NT2/D1 (cell line): Measurements from ENCODE around the gene LTB4R.

ENCODE experiments used
- DNase-seq: peaks from one replicate; pipeline ENCODE4 v3.0.0-alpha.2; 2011; ENCODE audit warnings: low read depth, low spot score
- H3K27me3 ChIP-seq: 2 replicates; pipeline ENCODE4 v1.6.0; 2011; ENCODE audit warnings: mild to moderate bottlenecking; ENCODE audit not compliant: insufficient read length, insufficient read depth
- H3K36me3 ChIP-seq: 2 replicates; pipeline ENCODE4 v1.6.1; 2011; ENCODE audit warnings: mild to moderate bottlenecking, low read length, mixed read lengths; ENCODE audit not compliant: insufficient read depth, insufficient read length
- H3K4me1 ChIP-seq: 2 replicates; pipeline ENCODE4 v1.5.1; 2011; ENCODE audit not compliant: insufficient read depth, insufficient read length
- H3K4me3 ChIP-seq: 2 replicates; pipeline ENCODE4 v1.5.1; 2011; ENCODE audit warnings: low read depth; ENCODE audit not compliant: insufficient read length
- H3K9ac ChIP-seq: 2 replicates; pipeline ENCODE4 v1.6.0; 2011; ENCODE audit warnings: low read depth; ENCODE audit not compliant: insufficient read length
- H3K9me3 ChIP-seq: 2 replicates; pipeline ENCODE4 v1.5.1; 2011; ENCODE audit warnings: mild to moderate bottlenecking, low read length; ENCODE audit not compliant: insufficient read depth
- SUZ12 ChIP-seq: IDR thresholded peaks from 2 replicates; pipeline ENCODE4 v1.6.1; 2011; ENCODE audit not compliant: insufficient read length, insufficient read depth; ENCODE audit errors: extremely low read depth
- YY1 ChIP-seq: IDR thresholded peaks from 2 replicates; pipeline ENCODE4 v1.6.1; 2011; ENCODE audit not compliant: insufficient read length, insufficient read depth
- ZNF274 ChIP-seq: IDR thresholded peaks from 2 replicates; pipeline ENCODE4 v1.6.1; 2011; ENCODE audit warnings: mild to moderate bottlenecking, low read depth, low read length

Gene LTB4R

DNA sequence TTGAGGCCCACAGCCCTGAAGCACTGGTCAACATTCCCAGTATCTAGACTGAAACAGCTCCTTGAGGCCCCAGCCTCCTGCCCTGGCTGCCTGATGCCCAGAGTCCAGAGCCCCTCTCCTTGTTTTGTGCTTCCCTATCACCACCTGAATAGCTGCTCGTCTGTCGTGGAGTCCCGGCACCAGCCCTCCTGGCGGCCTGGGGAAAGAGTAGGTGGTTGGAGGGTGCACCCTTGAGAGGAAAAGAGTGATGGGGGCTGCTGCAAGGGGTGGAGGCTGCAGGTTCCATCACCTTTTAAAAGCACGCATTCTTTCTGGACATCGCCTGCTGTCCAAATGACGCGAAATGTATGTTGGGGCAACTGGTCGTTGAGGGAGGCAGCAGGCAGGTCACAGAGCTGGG lies 43.1 kb upstream of the LTB4R start:
- Histone ChIP-seq H3K9me3 (no peaks in the 10 kb centered on the region), H3K9ac (no peak overlapping the region), H3K36me3 (peaks cover 41% of the 10 kb centered on the region), H3K4me3 (no peak overlapping the region), H3K27me3 (no peaks in the 10 kb centered on the region), H3K4me1 (peaks cover 5% of the 10 kb centered on the region)
- DNase-seq = no peak
- no peak for TF ChIP-seq YY1
- no peak for TF ChIP-seq SUZ12
- TF ChIP-seq ZNF274 = no peak

DNA sequence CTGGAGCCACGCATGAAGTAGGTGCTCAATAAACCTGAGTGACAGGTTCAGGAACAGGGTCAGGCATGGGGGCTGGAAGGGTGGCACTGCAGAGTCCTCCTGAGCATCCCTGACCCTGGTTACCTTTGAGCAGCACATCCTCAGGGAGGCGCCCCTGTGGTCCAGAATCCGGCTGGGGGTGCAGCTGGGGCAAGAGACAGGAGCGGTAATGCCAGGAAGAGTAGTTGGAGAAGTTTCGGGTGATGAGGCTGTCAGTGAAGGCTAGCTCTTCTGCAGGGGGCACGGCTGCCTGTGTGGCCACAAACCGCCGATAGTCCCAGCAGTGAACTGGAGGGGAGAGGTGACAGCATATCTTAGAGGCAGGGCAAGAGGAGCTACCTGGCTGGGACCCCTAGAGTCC lies 41.9 kb upstream of the LTB4R start:
- H3K9ac ChIP-seq = no peak overlapping the region
- no peak overlapping the region for H3K4me3 ChIP-seq
- no peak for DNase-seq
- TF ChIP-seq ZNF274 (no peak), SUZ12 (no peak), YY1 (no peak)
- H3K27me3 ChIP-seq = no peaks in the 10 kb centered on the region
- H3K9me3 ChIP-seq = no peaks in the 10 kb centered on the region
- H3K4me1 ChIP-seq = peaks cover under 1% of the 10 kb centered on the region
- peaks cover 45% of the 10 kb centered on the region for H3K36me3 ChIP-seq

DNA sequence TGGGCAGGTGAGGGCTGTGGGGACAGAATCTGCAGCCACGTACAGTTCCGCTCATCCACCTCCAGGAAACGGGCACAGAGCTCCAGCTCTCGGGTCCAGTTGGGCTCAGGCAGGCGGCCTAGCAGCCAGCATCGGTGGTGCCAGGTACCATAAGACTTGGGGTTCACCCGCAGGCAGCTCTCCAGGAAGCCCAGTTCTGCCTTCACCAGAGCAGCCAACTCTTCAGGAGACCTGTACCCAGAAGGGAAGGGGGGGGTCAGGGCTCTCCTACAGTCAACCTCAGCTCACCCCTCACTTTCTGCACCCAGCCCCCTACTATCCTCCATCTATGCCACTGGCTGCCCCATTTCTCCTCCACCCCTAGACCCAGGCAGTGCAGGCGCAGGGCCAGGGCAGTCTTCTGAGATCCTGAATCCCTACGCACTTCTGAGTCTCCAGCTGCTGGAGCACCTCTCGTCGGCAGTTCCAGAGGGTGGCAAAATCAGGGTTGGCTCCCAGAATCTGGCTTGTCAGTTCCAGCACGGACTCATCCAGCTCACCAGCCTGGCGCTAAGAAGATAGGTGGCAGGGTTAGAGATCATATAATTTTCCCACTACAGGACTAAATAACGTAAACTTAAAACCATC lies 41.3 kb upstream of the LTB4R start:
- Histone ChIP-seq H3K27me3 (no peaks in the 10 kb centered on the region), H3K36me3 (peaks cover 45% of the 10 kb centered on the region), H3K9me3 (no peaks in the 10 kb centered on the region), H3K4me3 (peak overlapping the region; percentile 81), H3K4me1 (no peaks in the 10 kb centered on the region), H3K9ac (peak overlapping the region; percentile 42)
- no peak for TF ChIP-seq ZNF274
- TF ChIP-seq YY1 = no peak
- no peak for TF ChIP-seq SUZ12
- no peak for DNase-seq

DNA sequence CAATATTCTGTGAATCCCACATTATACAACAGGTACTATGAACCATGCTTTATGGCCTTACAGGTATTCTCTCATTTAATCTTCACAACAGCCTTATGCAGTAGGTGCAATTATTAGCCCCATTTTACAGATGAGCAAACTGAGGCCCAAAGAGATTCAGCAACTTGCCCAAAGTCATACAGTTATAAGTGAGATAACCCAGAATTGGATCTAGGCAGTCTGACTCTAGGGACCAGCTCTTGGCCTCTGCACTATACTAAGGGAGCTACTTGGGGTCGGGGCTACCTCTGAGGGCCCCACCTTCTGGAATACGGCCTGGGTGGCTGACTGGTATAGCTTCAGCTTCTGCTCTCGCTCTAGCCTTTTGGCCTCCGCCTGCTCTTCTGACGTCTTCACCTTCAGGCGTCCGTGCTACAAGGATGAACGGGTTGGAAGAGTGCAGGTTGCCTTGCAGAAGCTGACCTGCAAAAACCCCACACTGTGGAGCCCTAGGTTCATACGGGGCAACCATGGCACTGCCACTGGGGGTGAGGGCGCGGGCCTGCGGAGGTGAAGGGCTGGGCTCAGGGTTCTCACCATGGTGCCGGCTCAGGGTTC lies 40.7 kb upstream of the LTB4R start:
- no peak for DNase-seq
- TF ChIP-seq YY1 (no peak), ZNF274 (no peak), SUZ12 (no peak)
- H3K9ac ChIP-seq = peak overlapping the region; percentile 87
- peaks cover 40% of the 10 kb centered on the region for H3K36me3 ChIP-seq
- no peaks in the 10 kb centered on the region for H3K9me3 ChIP-seq
- H3K4me3 ChIP-seq = peak overlapping the region; percentile 81
- H3K27me3 ChIP-seq = no peaks in the 10 kb centered on the region
- H3K4me1 ChIP-seq = no peaks in the 10 kb centered on the region

DNA sequence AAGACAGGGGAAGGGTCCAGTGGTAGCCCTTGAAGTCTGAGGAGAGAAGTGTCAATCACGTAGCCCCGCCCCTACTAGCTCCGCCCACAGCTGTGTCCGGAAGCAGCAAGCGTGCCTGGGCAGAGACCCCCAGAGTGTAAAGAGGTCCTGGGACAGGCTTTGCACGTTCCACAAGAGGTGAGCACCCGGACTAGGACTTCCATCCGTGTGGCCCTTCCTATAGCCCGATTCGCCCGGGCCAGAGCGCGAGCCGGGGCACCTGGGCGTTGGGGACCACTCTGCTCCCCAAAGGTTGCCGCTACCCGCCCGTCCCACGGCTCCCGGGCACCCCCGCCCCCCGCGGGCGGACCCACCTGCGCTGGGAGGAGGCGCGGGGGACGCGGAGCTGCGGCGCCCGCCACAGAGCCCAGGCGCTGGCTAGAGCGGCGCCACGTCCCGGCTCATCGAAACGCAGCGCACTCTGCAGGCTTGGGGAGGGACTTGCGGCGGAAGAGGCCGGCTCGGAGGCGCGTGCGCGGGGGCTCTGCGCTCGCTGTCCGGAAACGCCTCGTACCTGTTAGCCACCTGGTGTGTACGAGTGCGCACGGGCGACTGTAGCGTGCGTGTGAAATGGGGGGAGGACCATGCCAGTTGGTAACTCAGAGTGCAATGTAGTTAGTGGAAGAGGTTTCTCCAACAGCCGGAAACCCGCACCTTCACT lies 40.0 kb upstream of the LTB4R start, which contains the start of gene RABGGTA:
Gene RABGGTA (minus strand): TSS at position 464 of the 700 bp plus-strand sequence. CDS start 482 bp downstream, outside the sequence.
- Histone ChIP-seq H3K4me3 (peak within 1 kb of the TSS; percentile 81), H3K27me3 (no peaks in the 10 kb centered on the region), H3K36me3 (peaks cover 37% of the 10 kb centered on the region), H3K4me1 (no peaks in the 10 kb centered on the region), H3K9me3 (no peaks in the 10 kb centered on the region), H3K9ac (peak within 1 kb of the TSS; percentile 87)
- peak; percentile 79 for DNase-seq
- TF ChIP-seq SUZ12 (no peak), ZNF274 (no peak), YY1 (no peak)

DNA sequence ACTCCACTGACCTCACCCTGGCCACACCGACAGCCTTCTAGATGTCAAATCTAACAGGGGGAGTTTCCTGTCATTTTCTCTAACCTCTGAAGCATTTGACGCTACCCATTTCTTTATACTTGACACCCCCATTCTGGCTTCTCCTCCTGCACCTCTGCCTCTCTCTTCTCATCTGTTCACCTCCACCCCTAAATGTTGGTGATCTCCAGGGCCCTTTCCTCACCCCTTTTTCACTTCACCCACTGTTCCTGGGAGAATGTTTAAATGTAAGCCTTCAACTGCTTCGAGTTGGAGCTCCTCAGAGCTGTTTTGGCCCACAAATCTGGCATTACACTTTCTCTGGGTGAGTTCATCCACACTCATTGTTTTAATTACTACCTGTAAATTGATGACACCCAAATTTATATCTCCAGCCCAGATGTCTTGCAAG lies 39.5 kb upstream of the LTB4R start:
- no peaks in the 10 kb centered on the region for H3K9me3 ChIP-seq
- peak overlapping the region; percentile 58 for H3K9ac ChIP-seq
- H3K4me3 ChIP-seq = peak overlapping the region; percentile 81
- peaks cover 32% of the 10 kb centered on the region for H3K36me3 ChIP-seq
- H3K4me1 ChIP-seq = no peaks in the 10 kb centered on the region
- no peaks in the 10 kb centered on the region for H3K27me3 ChIP-seq
- no peak for TF ChIP-seq SUZ12
- TF ChIP-seq YY1 = no peak
- no peak for TF ChIP-seq ZNF274
- DNase-seq = no peak

DNA sequence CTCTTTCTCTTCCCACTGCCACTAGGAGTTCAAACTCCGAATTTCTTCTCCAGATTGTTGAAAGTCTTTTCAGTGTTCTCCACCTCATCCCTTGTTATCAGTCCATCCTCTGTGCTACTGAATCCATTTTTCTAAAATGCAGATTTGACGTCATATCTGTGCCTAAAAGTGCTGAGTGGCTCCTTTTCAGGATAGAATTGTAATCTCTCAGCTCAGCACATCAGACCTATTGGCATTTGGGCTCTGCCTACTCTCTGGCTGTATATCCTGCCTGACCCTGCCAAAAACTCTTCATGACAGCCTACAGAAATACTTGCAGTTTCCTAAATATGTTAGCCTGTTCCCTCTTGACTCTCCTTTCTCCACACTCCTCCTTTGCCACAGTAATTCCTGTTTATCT lies 38.8 kb upstream of the LTB4R start:
- Histone ChIP-seq H3K9ac (no peak overlapping the region), H3K4me3 (no peak overlapping the region), H3K36me3 (peaks cover 28% of the 10 kb centered on the region), H3K4me1 (no peaks in the 10 kb centered on the region), H3K9me3 (no peaks in the 10 kb centered on the region), H3K27me3 (no peaks in the 10 kb centered on the region)
- DNase-seq = no peak
- TF ChIP-seq ZNF274 = no peak
- TF ChIP-seq SUZ12 = no peak
- TF ChIP-seq YY1 = no peak
